CD4-positive, alpha-beta memory T cell (primary cell): Measurements from ENCODE around the gene ZNF318. TPM values are rescaled to one million over a fixed set of nuclear protein-coding genes. Genes with fewer than 3 reads are reported as not detected.
A peak's percentile ranks its signal among the peaks of the same experiment; 100 is the strongest.
"Not testable (repeated sequence)": the region's sequence is repeated elsewhere in the genome, so short reads cannot be mapped to it uniquely, and the experiment has no call there.

Experiments
- CTCF ChIA-PET: fragments of 350-600 bp; sonication (Branson Sonifier 250); formaldehyde crosslinking; loops from one replicate; lab custom pipeline; 2021; ENCODE audit warnings: inconsistent platforms; ENCODE audit not compliant: partially characterized antibody; lab: Charles Lee
- POLR2A ChIA-PET: fragments of 350-600 bp; sonication (Branson Sonifier 250); formaldehyde crosslinking; loops from one replicate; lab custom pipeline; 2021; ENCODE audit not compliant: partially characterized antibody; lab: Charles Lee
- DNase-seq, 5 donors: peaks; one replicate each; pipeline versions ENCODE4 v3.0.0 to v3.0.0-alpha.2; 2020 to 2022; ENCODE audit warnings: mixed read lengths in 1 of 5
- H3K27ac ChIP-seq: one replicate; pipeline ENCODE4 v1.7.0; 2013; ENCODE audit warnings: low read depth, low read length
- H3K27me3 ChIP-seq: 2 replicates; pipeline ENCODE4 v1.7.0; 2013; ENCODE audit warnings: mild to moderate bottlenecking, low read length, moderate library complexity; ENCODE audit not compliant: insufficient read depth
- H3K36me3 ChIP-seq: 2 replicates; pipeline ENCODE4 v1.7.0; 2013; ENCODE audit warnings: mild to moderate bottlenecking, low read length, moderate library complexity; ENCODE audit not compliant: insufficient read depth
- H3K4me1 ChIP-seq: 2 replicates; pipeline ENCODE4 v1.7.0; 2013; ENCODE audit warnings: mild to moderate bottlenecking, low read length, moderate library complexity; ENCODE audit not compliant: insufficient read depth
- H3K4me3 ChIP-seq, 2 donors: one replicate each; pipeline ENCODE4 v1.7.0; 2013; ENCODE audit warnings: low read length in 2 of 2, mild to moderate bottlenecking in 1 of 2
- H3K9me3 ChIP-seq, 2 donors: one replicate each; pipeline ENCODE4 v1.7.0; 2013; ENCODE audit warnings: low read length in 2 of 2, control low read depth in 1 of 2; ENCODE audit not compliant: control insufficient read depth in 1 of 2
- H3K27ac Mint-ChIP-seq, 7 donors: one replicate each; pipeline ENCODE4 v1.8.0; 2020 to 2021; ENCODE audit warnings: mixed read lengths in 7 of 7, mild to moderate bottlenecking in 6 of 7, inconsistent platforms in 3 of 7, moderate library complexity in 3 of 7
- H3K27me3 Mint-ChIP-seq, 2 donors: one replicate each; pipeline ENCODE4 v1.8.0; 2020 to 2021; ENCODE audit warnings: mixed read lengths in 2 of 2
- H3K36me3 Mint-ChIP-seq, 2 donors: one replicate each; pipeline ENCODE4 v1.8.0; 2020 to 2021; ENCODE audit warnings: mixed read lengths in 2 of 2, inconsistent platforms in 1 of 2, mild to moderate bottlenecking in 1 of 2
- H3K4me1 Mint-ChIP-seq, 4 donors: one replicate each; pipeline ENCODE4 v1.8.0; 2020 to 2021; ENCODE audit warnings: mixed read lengths in 4 of 4, mild to moderate bottlenecking in 1 of 4
- H3K4me3 Mint-ChIP-seq, 8 donors: one replicate each; pipeline ENCODE4 v1.8.0; 2020 to 2021; ENCODE audit warnings: mixed read lengths in 8 of 8, mild to moderate bottlenecking in 7 of 8, moderate library complexity in 6 of 8, inconsistent platforms in 3 of 8
- H3K9me3 Mint-ChIP-seq, 8 donors: one replicate each; pipeline ENCODE4 v1.8.0; 2020 to 2021; ENCODE audit warnings: mixed read lengths in 8 of 8, mild to moderate bottlenecking in 5 of 8, inconsistent platforms in 3 of 8, moderate library complexity in 1 of 8
- intact Hi-C: fragments of 100-400 bp; cut with micrococcal nuclease; formaldehyde crosslinking; loops from one replicate; pipeline ENCODE4 v1.15.1; 2023
- polyA plus RNA-seq, 2 donors: library from polyadenylated mRNA; unstranded; fragments of 300-500 nt; fragmentation: Illumina TruSeq; gene quantifications; one replicate each; pipeline ENCODE4 v1.2.3, GENCODE V29; 2021
- total RNA-seq, 2 experiments: library from RNA; stranded (reverse); gene quantifications; one replicate each; pipeline ENCODE4 v1.2.3, GENCODE V29; 2021

Gene ZNF318
- total and polyA plus RNA-seq, 4 experiments from 2014 or later, result 1.3 to 32.2 (median 18.8) TPM

- H3K9me3 Mint-ChIP-seq, H3K27ac Mint-ChIP-seq, H3K4me1 ChIP-seq, H3K27me3 ChIP-seq, DNase-seq, H3K27ac ChIP-seq, H3K4me3 Mint-ChIP-seq, intact Hi-C loops, H3K9me3 ChIP-seq, H3K27me3 Mint-ChIP-seq, H3K4me3 ChIP-seq, H3K4me1 Mint-ChIP-seq: not testable (repeated sequence)
- ChIA-PET POLR2A (interaction anchor here (0.5 kb wide), 1 partner anchor 436 kb away, joined by 3 read pairs; no protein-coding TSS in a partner anchor), CTCF (interaction anchor here (1.7 kb wide), 1 partner anchor 52 kb away, joined by 3 read pairs; no protein-coding TSS in a partner anchor)
- peaks cover 37 to 51% of the 10 kb centered on the region in 2 donors for H3K36me3 Mint-ChIP-seq
- H3K36me3 ChIP-seq, result peaks cover 52% of the 10 kb centered on the region
Measured at GRCh38 chr6:43346243-43346642, 23.2 kb downstream of the ZNF318 start.

GRCh38 chr6:43339168-43339567 is 30.3 kb downstream of the ZNF318 start:
- H3K27me3 ChIP-seq, result no peaks in the 10 kb centered on the region
- H3K36me3 ChIP-seq, result peaks cover 40% of the 10 kb centered on the region
- H3K4me1 ChIP-seq, result no peaks in the 10 kb centered on the region
- DNase-seq, result no peak
- Mint-ChIP-seq H3K36me3 (peaks cover 56 to 73% of the 10 kb centered on the region in 2 donors), H3K27ac (peak overlapping the region in 1 of 7 donors; percentile 47), H3K4me3 (no peak overlapping the region), H3K9me3 (no peaks in the 10 kb centered on the region), H3K4me1 (peaks cover 4 to 15% (median 5%) of the 10 kb centered on the region in 4 donors), H3K27me3 (no peaks in the 10 kb centered on the region)
- H3K4me3 ChIP-seq, result no peak overlapping the region
- POLR2A ChIA-PET, result interaction anchor here (2.3 kb wide), 1 partner anchor 30 kb away, joined by 9 read pairs; the partner anchor contains the start of gene ZNF318
- CTCF ChIA-PET, result interaction anchor here (1.1 to 1.6 kb wide), 2 partner anchors 30 to 110 kb away, joined by 3 to 9 read pairs; partner anchors contain the start of genes CRIP3 and DNPH1
- H3K9me3 ChIP-seq, result no peaks in the 10 kb centered on the region
- intact Hi-C loops, result no loop called here
- no peak overlapping the region for H3K27ac ChIP-seq

GRCh38 chr6:43338243-43338642 is 31.2 kb downstream of the ZNF318 start:
- peaks cover 51 to 65% of the 10 kb centered on the region in 2 donors for H3K36me3 Mint-ChIP-seq
- peaks cover 4 to 15% (median 5%) of the 10 kb centered on the region in 4 donors for H3K4me1 Mint-ChIP-seq
- Histone ChIP-seq H3K9me3 (no peaks in the 10 kb centered on the region), H3K27ac (no peak overlapping the region), H3K36me3 (peaks cover 39% of the 10 kb centered on the region), H3K4me1 (no peaks in the 10 kb centered on the region), H3K27me3 (no peaks in the 10 kb centered on the region), H3K4me3 (no peak overlapping the region)
- H3K27me3 Mint-ChIP-seq, result no peaks in the 10 kb centered on the region
- H3K27ac Mint-ChIP-seq, result peak overlapping the region in 5 of 7 donors; percentile 1 to 24 (median 15)
- intact Hi-C loops, result no loop called here
- ChIA-PET POLR2A (interaction anchor here (0.7 to 2.3 kb wide), 2 partner anchors 31 to 149 kb away, joined by 5 to 9 read pairs; partner anchors contain the start of gene ZNF318), CTCF (interaction anchor here (1.0 to 1.6 kb wide), 3 partner anchors 17 to 72 kb away, joined by 3 to 9 read pairs (median 4); partner anchors contain the start of gene CRIP3)
- H3K4me3 Mint-ChIP-seq, result no peak overlapping the region
- no peaks in the 10 kb centered on the region for H3K9me3 Mint-ChIP-seq
- DNase-seq, result no peak

DNA sequence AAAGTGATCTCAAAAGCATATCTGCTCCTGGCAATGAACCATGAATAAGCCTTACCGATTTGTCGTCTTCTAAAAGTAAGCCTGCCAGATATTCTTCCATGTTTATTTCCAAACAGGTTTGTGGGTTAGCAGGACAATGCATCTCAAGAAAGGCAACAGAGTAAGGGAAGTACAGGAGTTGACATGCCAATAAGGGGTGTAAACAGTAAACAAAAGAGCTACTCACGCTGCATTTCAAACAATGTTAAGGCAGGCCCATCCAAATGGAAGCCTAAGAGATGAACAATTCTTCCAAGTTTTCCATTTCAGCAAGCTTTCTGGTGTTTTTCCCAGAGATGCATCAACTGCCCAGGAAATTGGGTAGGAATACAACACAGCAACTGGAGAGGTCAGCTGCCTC is 33.1 kb downstream of the ZNF318 start:
- no peak overlapping the region for H3K27ac ChIP-seq
- ChIA-PET CTCF (no interaction called here), POLR2A (no interaction called here)
- peaks cover 36 to 48% of the 10 kb centered on the region in 2 donors for H3K36me3 Mint-ChIP-seq
- intact Hi-C loops, result no loop called here
- no peaks in the 10 kb centered on the region for H3K27me3 ChIP-seq
- peaks cover 22% of the 10 kb centered on the region for H3K36me3 ChIP-seq
- no peaks in the 10 kb centered on the region for H3K9me3 ChIP-seq
- H3K27me3 Mint-ChIP-seq, result no peaks in the 10 kb centered on the region
- peaks cover 10% of the 10 kb centered on the region for H3K4me1 ChIP-seq
- no peak overlapping the region for H3K4me3 ChIP-seq
- peak overlapping the region in 2 of 7 donors; percentile 38 to 63 for H3K27ac Mint-ChIP-seq
- H3K9me3 Mint-ChIP-seq, result no peaks in the 10 kb centered on the region
- DNase-seq, result no peak
- no peak overlapping the region for H3K4me3 Mint-ChIP-seq
- H3K4me1 Mint-ChIP-seq, result peaks cover 10 to 24% (median 12%) of the 10 kb centered on the region in 4 donors

- H3K36me3 ChIP-seq, result peaks cover 13% of the 10 kb centered on the region
- Mint-ChIP-seq H3K4me3 (no peak overlapping the region), H3K27me3 (no peaks in the 10 kb centered on the region), H3K9me3 (no peaks in the 10 kb centered on the region), H3K27ac (peak overlapping the region in 4 of 7 donors; percentile 18 to 72 (median 32)), H3K36me3 (peaks cover 30 to 39% of the 10 kb centered on the region in 2 donors), H3K4me1 (peaks cover 15 to 30% (median 17%) of the 10 kb centered on the region in 4 donors)
- intact Hi-C loops, result loop anchor here (2.0 kb wide), 2 partner anchors 27 to 73 kb away; partner anchors contain the start of gene CRIP3
- H3K27me3 ChIP-seq, result no peaks in the 10 kb centered on the region
- no peak overlapping the region for H3K27ac ChIP-seq
- H3K4me1 ChIP-seq, result peaks cover 17% of the 10 kb centered on the region
- no peak overlapping the region for H3K4me3 ChIP-seq
- H3K9me3 ChIP-seq, result no peaks in the 10 kb centered on the region
- POLR2A ChIA-PET, result interaction anchor here (1.1 kb wide), 1 partner anchor 34 kb away, joined by 3 read pairs; the partner anchor contains the start of gene ZNF318
- CTCF ChIA-PET, result interaction anchor here (0.6 to 2.0 kb wide), 8 partner anchors 8 to 89 kb away, joined by 3 to 5 read pairs (median 3); no protein-coding TSS in a partner anchor
- no peak for DNase-seq
Measured at GRCh38 chr6:43335469-43335868, 34.0 kb downstream of the ZNF318 start.

DNA sequence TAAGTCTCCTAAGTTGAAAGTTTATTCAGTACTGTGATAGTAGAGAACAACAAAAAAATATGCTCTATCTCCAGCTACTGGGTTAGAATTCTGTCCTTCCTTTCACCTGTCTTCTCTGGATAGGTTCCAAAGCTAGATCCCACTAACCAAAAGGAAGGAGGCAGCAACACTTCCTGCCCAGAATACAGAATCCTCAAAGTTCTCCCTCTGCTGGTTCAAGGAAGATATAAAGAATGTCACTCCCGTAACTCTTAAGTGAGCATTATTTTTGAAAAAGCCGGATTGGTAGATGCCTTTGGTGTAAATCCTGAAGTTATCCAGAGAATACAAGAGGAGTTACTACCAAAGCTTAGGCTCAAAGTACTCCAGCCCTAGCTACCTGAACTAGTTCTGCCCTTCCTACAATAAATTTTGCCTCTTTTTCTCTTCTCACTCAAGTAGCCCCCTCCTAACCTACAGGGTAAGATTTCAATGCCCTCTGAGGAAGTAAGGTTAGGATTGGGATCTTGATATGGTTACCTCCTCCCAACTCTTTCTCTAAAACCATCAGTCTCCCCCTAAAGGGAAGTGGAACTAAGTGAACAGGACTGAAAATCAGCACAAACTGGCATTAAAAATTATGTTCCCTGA is 34.9 kb downstream of the ZNF318 start:
- ChIA-PET POLR2A (interaction anchor here (1.1 to 1.4 kb wide), 2 partner anchors 26 to 35 kb away, joined by 3 read pairs; partner anchors contain the start of genes CRIP3 and ZNF318), CTCF (interaction anchor here (0.6 to 2.4 kb wide), 13 partner anchors 9 to 88 kb away, joined by 3 to 12 read pairs (median 3); partner anchors contain the start of gene CRIP3)
- Mint-ChIP-seq H3K27ac (peak overlapping the region in 6 of 7 donors; percentile 36 to 88 (median 50)), H3K4me1 (peaks cover 15 to 30% (median 17%) of the 10 kb centered on the region in 4 donors), H3K27me3 (no peaks in the 10 kb centered on the region), H3K36me3 (peaks cover 21 to 30% of the 10 kb centered on the region in 2 donors), H3K9me3 (no peaks in the 10 kb centered on the region), H3K4me3 (no peak overlapping the region)
- H3K27ac ChIP-seq, result no peak overlapping the region
- H3K9me3 ChIP-seq, result no peaks in the 10 kb centered on the region
- H3K27me3 ChIP-seq, result no peaks in the 10 kb centered on the region
- peaks cover 4% of the 10 kb centered on the region for H3K36me3 ChIP-seq
- no peak overlapping the region for H3K4me3 ChIP-seq
- peak in 1 of 5 donors; percentile 12 for DNase-seq
- H3K4me1 ChIP-seq, result peaks cover 17% of the 10 kb centered on the region
- intact Hi-C loops, result loop anchor here (1.0 to 2.0 kb wide), 3 partner anchors 26 to 433 kb away; partner anchors contain the start of gene CRIP3

GRCh38 chr6:43331891-43332290 is 37.6 kb downstream of the ZNF318 start:
- ChIA-PET CTCF (no interaction called here), POLR2A (interaction anchor here (0.6 to 1.0 kb wide), 2 partner anchors 23 to 37 kb away, joined by 3 read pairs; partner anchors contain the start of genes CRIP3 and ZNF318)
- H3K9me3 ChIP-seq, result no peaks in the 10 kb centered on the region
- H3K4me3 ChIP-seq, result no peak overlapping the region
- intact Hi-C loops, result no loop called here
- Mint-ChIP-seq H3K4me1 (peaks cover 14 to 27% (median 17%) of the 10 kb centered on the region in 4 donors), H3K27ac (peak overlapping the region; percentile 40 to 92 (median 70)), H3K9me3 (no peaks in the 10 kb centered on the region), H3K27me3 (no peaks in the 10 kb centered on the region), H3K36me3 (peaks cover 8 to 17% of the 10 kb centered on the region in 2 donors), H3K4me3 (peak overlapping the region in 6 of 8 donors; percentile 12 to 67 (median 33))
- H3K27me3 ChIP-seq, result no peaks in the 10 kb centered on the region
- no peak overlapping the region for H3K27ac ChIP-seq
- peaks cover 17% of the 10 kb centered on the region for H3K4me1 ChIP-seq
- peaks cover 3% of the 10 kb centered on the region for H3K36me3 ChIP-seq
- DNase-seq, result peak in 2 of 5 donors; percentile 10 to 13
